GM12864 (cell line): ENCODE data around the gene GRB2.
A peak's percentile ranks its signal among the peaks of the same experiment; 100 is the strongest.
"Not testable (repeated sequence)": the region's sequence is repeated elsewhere in the genome, so short reads cannot be mapped to it uniquely, and the experiment has no call there.

Experiments used
- DNase-seq: peaks from one replicate; pipeline ENCODE4 v3.0.0-alpha.2; 2011; ENCODE audit warnings: low read depth
- H3K4me3 ChIP-seq: 2 replicates; pipeline ENCODE4 v1.5.1; 2011; ENCODE audit warnings: mild to moderate bottlenecking, low read depth, low read length, control low read depth
- CTCF ChIP-seq: IDR thresholded peaks from 2 replicates; pipeline ENCODE4 v1.5.1; 2011; ENCODE audit warnings: low read depth, mild to moderate bottlenecking, moderate library complexity, low read length, control low read depth, inconsistent platforms; ENCODE audit errors: missing control alignments

The GRB2 gene

DNA sequence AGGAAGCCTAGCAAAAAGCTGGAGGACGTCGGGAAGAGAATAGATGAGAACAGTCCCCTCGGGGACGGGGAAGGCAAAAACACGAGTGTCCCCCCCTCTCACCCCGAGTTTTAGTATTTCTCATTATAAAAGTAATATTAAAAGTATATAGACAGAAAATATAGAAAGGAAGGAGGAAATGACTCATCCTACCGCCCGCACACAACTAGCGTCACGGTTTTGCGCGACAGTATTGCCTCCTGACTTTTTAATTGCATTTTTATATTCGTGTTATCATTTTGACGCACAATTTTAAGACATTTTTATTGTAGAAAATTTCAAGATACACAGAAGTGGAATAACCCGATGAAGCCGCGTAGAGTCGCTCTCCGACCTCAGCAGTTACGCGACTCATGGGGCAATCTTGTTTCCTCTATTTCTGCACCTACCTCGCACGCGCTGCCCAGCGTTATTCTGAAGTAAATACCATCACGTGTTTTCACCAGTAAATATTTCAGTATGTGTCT is 115.6 kb downstream of the GRB2 start:
- TF ChIP-seq CTCF = peak; percentile 49
- peak overlapping the region; percentile 85 for H3K4me3 ChIP-seq
- peak; percentile 75 for DNase-seq

GRCh38 chr17:75289115-75289831 is 116.2 kb downstream of the GRB2 start, which contains the start of gene SLC25A19:
Gene SLC25A19, minus strand, starts transcription at chr17:75289433. Its CDS starts 2,669 bp downstream, at chr17:75286764.
- H3K4me3 ChIP-seq = peak within 1 kb of the TSS; percentile 85

DNA sequence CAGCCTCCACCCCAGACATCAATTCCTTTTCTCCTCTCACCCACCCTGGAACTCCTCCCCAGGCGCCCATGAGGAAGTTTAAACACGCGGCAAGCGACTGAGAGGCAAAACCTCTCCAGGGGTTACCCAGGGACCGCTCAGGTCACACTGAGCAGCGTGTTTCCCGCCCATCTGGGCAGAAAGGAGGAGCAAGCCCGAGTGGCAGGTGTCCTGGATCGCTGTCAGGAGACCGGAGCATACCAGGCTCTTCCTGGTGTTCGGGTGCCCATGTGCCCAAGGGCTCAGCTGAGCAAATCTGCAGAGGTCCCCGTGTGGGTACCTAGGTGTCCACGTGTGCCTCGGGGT is 116.7 kb downstream of the GRB2 start:
- no peak for DNase-seq
- no peak for TF ChIP-seq CTCF
- H3K4me3 ChIP-seq = peak overlapping the region; percentile 85

More at GRCh38 chr17:75289115-75289831, 116.2 kb downstream of the GRB2 start, which contains the start of gene SLC25A19:
- DNase-seq = peak; percentile 98
- peak; percentile 57 for TF ChIP-seq CTCF

GRCh38 chr17:75288359-75288758 is 117.1 kb downstream of the GRB2 start:
- TF ChIP-seq CTCF = no peak
- H3K4me3 ChIP-seq = peak overlapping the region; percentile 85
- no peak for DNase-seq

DNA sequence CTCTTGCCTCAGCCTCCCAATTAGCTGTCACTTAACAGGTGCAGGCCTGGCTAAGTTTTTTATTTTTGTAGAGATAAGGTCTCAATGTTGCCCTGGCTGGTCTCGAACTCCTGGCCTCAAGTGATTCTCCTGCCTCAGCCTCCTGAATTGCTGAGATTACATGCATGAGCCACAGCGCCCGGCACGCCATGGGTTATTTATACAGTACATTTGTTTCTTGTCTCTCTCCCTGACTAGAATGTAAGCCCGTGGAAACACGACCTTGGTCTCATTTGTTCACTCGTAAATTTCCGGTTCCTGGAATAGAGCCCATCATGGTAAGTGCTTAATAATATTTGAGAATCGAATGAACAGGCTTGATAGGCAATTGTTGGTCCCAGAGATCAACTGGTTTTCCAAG is 118.3 kb downstream of the GRB2 start:
- peak overlapping the region; percentile 85 for H3K4me3 ChIP-seq
- no peak for DNase-seq
- no peak for TF ChIP-seq CTCF

GRCh38 chr17:75285123-75285522 is 120.4 kb downstream of the GRB2 start:
- no peak for DNase-seq
- TF ChIP-seq CTCF = no peak
- H3K4me3 ChIP-seq = no peak overlapping the region

GRCh38 chr17:75280189-75280588 is 125.3 kb downstream of the GRB2 start:
- DNase-seq, H3K4me3 ChIP-seq: not testable (repeated sequence)
